Left cardiac atrium (tissue), 4 donors: ENCODE measurements around the gene EBLN2. TPM values are rescaled to one million over a fixed set of nuclear protein-coding genes. Genes with fewer than 3 reads are reported as not detected.
A peak's percentile ranks its signal among the peaks of the same experiment; 100 is the strongest.

Source experiments
- ATAC-seq, 2 donors: fragments of 200-7000 bp; cut with Tn5 transposase; one replicate each; pipeline ENCODE4 v1.9.1; 2020; ENCODE audit warnings: mild to moderate bottlenecking in 2 of 2, moderate library complexity in 2 of 2
- DNase-seq: peaks from one replicate; pipeline ENCODE4 v3.0.0-alpha.2; 2020
- intact Hi-C, 2 donors: fragments of 100-400 bp; cut with DNase I; formaldehyde crosslinking; loops; one replicate each; pipeline versions ENCODE4 v1.14.1 to v1.15.1; 2022 to 2023
- total RNA-seq, 2 donors: library from RNA; stranded (reverse); fragmentation: NEBNext Ultra II Directional; extraction: Animal tissue kit (Norgen Biotek cat#: 25700); gene quantifications; one replicate each; pipeline ENCODE4 v1.2.1, GENCODE V29; 2021
- donor health status: DM: no; HTN: yes; CAD: no.
- donor health status: DM: no; HTN: yes; CAD: no; lungs with severe emphysema.
- donor health status: DM: yes; HTN: yes; CAD: no.
- donor health status: Dilated cardiomyopathy.

EBLN2 gene
- total RNA-seq, 2 donors from 2014 or later, result 1.5 to 1.6 TPM

DNA sequence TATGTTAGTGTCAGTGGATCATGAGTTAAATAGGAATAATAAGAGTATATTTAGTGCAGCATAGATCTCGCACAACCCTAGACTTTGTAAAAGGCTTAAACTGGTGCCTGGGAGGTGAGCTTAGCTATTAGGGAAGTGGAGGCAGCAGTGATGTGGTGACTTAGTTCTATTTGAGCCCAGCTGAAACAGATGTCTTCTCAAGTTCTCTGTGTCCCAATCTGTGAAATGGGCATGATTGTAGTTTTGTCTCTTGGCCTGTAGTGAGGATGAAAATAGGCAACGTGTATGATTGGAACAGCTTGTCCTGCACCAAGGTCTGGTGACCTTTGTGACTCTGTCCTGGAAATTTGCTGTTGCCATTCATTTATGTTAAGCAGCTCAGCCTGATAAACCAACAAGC, 34.7 kb downstream of the EBLN2 start:
- intact Hi-C loops, result no loop called here
- DNase-seq (no peak), ATAC-seq (no peak)

GRCh38 chr3:73098026-73098425, 36.6 kb downstream of the EBLN2 start:
- intact Hi-C loops, result no loop called here
- DNase-seq, result no peak
- ATAC-seq, result no peak

- intact Hi-C loops, result no loop called here
- DNase-seq (no peak), ATAC-seq (no peak)
Measured at GRCh38 chr3:73098873-73099272, 37.4 kb downstream of the EBLN2 start.

DNA sequence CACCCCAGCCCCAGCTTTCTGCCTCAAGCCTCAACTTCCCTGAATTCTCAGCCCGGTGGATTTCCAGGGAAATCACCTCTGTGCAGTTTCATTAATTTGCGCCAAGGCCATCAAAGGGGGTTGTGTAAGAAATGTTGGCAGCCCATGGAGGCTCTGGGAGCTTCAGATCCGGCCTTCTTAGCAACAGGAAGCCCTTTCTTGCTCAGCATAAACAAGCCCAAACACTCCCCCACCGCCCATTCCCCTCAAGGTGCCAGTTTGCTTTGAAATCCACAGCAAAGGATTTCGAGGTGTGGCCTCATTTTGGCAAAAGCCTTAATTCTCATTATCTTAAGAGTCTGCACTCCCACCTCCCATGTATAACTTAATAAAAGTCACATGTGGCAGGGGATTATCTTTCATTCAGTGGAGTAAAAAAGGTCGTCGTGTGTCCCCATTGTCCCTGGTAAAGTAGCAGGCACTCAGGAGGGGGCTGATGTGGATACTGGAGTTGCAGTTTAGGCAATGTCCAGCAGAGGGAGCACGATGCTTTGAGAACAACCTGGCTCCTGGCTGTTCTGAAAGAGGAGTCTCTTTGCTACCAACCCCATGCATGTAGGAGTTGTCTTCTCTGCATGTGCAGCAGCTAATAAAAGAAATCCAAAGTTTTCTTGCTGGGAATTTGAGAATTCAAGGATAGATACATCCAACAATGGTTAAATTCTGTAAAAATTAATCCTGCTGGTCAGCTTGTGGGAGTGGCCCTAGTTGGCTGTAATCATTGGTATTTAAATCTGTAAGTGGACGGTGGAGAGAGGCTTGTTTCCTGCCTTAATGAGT, 39.5 kb downstream of the EBLN2 start:
- intact Hi-C loops, result loop anchor here (1.0 to 10.0 kb wide), 3 partner anchors 332 to 401 kb away; no protein-coding TSS in a partner anchor
- ATAC-seq, result peak; percentile 88 to 91
- DNase-seq, result peak; percentile 84

DNA sequence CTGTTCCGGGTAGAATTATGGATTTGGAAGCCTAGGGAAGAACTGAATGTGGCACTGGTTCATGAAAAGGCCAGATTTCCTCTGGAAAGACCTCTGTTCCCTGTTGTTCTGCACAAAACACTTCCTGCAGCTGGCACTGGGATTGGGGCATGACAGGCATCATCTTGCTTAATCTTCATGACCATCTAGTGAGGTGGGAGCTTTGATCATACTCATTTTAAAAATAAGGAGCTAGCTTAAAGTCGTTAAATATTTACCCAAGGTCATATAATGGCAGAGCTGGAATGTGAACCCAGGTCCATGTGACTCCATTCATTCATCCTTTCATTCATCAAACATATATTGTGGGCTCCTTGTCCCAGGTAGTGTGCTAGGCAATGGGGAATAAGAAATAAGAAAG, 40.4 kb downstream of the EBLN2 start:
- ATAC-seq (no peak), DNase-seq (no peak)
- intact Hi-C loops, result loop anchor here (1.0 to 10.0 kb wide), 3 partner anchors 331 to 400 kb away; no protein-coding TSS in a partner anchor

DNA sequence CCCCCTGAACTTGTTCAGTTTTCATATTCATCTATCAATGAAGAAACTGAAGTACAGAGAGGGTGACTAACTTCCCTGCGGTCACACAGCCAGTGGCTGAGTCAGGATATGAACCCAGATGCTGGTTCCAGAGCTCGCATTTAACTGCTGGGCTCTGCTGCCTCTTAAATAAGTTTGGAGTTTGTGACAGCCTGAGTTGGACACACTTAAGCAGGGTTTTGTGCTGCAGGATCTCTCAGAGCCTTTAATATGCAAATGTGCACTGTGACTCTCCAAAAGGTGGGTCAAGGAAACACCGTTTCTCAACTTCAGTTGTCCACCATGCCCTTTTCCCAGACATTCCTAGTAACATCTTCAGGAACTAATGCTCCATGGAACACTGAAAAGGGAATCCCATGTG, 45.8 kb downstream of the EBLN2 start:
- intact Hi-C loops, result loop anchor here in 1 of 2 donors (10.0 kb wide), 1 partner anchor 328 kb away; no protein-coding TSS in a partner anchor
- DNase-seq (no peak), ATAC-seq (no peak)

- DNase-seq, result no peak
- intact Hi-C loops, result loop anchor here in 1 of 2 donors (10.0 kb wide), 1 partner anchor 327 kb away; no protein-coding TSS in a partner anchor
- peak in 1 of 2 donors; percentile 51 for ATAC-seq
Measured at GRCh38 chr3:73107676-73108187, 46.3 kb downstream of the EBLN2 start.

- no peak for ATAC-seq
- intact Hi-C loops, result loop anchor here in 1 of 2 donors (10.0 kb wide), 1 partner anchor 326 kb away; no protein-coding TSS in a partner anchor
- no peak for DNase-seq
Measured at GRCh38 chr3:73108750-73109149, 47.3 kb downstream of the EBLN2 start.

DNA sequence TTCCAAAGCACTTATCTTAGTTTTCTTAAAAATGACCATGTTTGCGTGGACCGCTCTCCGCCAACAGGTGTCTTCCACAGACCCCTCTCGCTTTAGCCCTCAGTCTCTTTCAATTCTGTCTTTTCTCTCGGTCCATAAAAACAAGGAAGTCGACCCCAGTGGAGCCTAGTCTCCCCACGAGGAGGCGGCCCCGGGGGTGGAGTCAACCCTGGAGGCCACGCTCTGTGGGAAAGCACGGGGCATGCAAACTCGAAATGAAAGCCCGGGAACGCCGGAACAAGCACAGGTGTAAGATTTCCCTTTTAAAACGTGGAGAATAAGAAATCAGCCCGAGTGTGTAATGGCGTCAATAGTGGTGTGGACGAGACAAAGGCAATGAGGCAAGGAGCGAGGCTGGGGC, 49.1 kb downstream of the EBLN2 start:
- ATAC-seq (no peak), DNase-seq (no peak)
- intact Hi-C loops, result loop anchor here in 1 of 2 donors (5.0 kb wide), 1 partner anchor 382 kb away; no protein-coding TSS in a partner anchor

Other genes starting within 250 kb of the EBLN2 start
- gene SHQ1, start 213.2 kb upstream of the EBLN2 start, total RNA-seq, result 10 to 100 TPM; 16.2 to 21.8 TPM
- gene GXYLT2, start 173.6 kb upstream of the EBLN2 start, total RNA-seq, result 10 to 100 TPM; 26.3 to 27.4 TPM
- 10 to 100 TPM; 48.1 to 65.3 TPM for gene PPP4R2, start 64.8 kb upstream of the EBLN2 start, total RNA-seq